GM12864 (cell line): ENCODE results near the gene FXN.
"Not testable (repeated sequence)": the region's sequence is repeated elsewhere in the genome, so short reads cannot be mapped to it uniquely, and the experiment has no call there.

Experiments
- DNase-seq: peaks from one replicate; pipeline ENCODE4 v3.0.0-alpha.2; 2011; ENCODE audit warnings: low read depth
- H3K4me3 ChIP-seq: 2 replicates; pipeline ENCODE4 v1.5.1; 2011; ENCODE audit warnings: mild to moderate bottlenecking, low read depth, low read length, control low read depth
- TF ChIP-seq, protein P1 (sequence below): IDR thresholded peaks from 2 replicates; pipeline ENCODE4 v1.5.1; 2011; ENCODE audit warnings: low read depth, mild to moderate bottlenecking, moderate library complexity, low read length, control low read depth, inconsistent platforms; ENCODE audit errors: missing control alignments

The FXN gene

DNA sequence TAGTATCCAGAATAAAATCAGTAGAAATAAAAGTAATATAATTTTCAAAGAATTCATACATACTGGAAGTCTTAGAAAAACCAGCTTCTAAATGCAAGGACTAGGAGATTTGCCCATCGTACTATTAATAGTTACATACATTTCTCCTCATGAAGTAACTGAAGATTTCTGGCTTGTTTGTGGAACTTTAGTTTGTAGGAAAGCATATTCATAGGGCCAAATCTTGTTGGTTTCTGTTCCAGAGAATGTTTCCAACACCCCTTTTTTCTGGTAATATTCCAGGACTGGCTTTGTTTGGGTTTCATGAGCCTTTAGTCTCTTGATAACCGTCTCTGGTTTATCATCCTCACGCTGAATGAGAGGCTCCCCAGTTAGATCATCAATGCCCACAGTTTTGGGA is 72.2 kb downstream of the FXN start:
- no peak for DNase-seq
- H3K4me3 ChIP-seq = no peak overlapping the region
- TF ChIP-seq, protein P1, sequence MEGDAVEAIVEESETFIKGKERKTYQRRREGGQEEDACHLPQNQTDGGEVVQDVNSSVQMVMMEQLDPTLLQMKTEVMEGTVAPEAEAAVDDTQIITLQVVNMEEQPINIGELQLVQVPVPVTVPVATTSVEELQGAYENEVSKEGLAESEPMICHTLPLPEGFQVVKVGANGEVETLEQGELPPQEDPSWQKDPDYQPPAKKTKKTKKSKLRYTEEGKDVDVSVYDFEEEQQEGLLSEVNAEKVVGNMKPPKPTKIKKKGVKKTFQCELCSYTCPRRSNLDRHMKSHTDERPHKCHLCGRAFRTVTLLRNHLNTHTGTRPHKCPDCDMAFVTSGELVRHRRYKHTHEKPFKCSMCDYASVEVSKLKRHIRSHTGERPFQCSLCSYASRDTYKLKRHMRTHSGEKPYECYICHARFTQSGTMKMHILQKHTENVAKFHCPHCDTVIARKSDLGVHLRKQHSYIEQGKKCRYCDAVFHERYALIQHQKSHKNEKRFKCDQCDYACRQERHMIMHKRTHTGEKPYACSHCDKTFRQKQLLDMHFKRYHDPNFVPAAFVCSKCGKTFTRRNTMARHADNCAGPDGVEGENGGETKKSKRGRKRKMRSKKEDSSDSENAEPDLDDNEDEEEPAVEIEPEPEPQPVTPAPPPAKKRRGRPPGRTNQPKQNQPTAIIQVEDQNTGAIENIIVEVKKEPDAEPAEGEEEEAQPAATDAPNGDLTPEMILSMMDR = no peak

DNA sequence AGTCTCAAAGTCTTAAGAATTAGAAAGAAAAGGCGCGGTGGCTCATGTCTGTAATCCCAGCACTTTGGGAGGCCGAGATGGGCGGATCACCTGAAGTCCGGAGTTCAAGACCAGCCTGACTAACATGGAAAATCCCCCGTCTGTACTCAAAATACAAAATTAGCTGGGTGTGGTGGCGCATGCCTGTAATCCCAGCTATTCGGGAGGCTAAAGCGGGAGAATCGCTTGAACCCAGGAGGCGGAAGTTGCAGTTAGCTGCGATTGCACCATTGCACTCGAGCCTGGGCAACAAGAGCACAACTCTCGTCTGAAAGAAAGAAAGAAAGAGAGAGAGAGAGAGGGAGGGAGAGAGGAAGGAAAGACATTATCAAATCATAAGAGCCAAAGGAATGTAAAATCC is 73.2 kb downstream of the FXN start:
- not testable (repeated sequence) for DNase-seq, H3K4me3 ChIP-seq

DNA sequence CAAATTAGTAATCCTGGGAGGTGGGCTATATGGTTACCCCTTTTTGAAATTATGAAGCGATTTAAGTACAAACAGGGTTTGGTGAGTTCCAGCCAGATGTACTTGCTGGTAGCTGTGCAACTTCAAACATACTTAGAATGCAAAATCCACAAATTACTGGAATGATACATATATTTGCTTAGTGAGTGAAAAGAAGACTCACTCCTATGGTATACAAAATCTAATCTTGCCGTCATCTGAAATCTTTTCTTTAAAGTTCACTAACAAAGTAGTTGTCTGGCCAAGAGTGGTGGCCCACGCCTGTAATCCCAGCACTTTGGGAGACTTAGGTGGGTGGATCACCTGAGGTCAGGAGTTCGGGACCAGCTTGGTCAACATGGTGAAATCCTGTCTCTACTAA is 73.6 kb downstream of the FXN start:
- TF ChIP-seq, protein P1 = no peak
- DNase-seq = no peak
- H3K4me3 ChIP-seq = no peak overlapping the region

DNA sequence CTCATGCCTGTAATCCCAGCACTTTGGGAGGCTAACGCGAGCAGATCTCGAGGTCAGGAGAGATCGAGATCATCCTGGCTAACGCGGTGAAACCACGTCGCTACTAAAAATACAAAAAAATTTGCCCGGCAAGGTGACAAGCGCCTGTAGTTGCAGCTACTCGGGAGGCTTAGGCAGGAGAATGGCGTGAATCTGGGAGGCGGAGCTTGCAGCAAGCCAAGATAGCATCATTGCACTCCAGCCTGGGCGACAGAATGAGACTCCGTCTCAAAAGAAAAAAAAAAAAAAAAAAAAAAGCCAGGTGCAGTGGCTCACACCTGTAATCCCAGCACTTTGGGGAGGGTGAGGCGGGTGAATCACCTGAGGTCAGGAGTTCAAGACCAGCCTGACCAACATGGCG is 77.1 kb downstream of the FXN start:
- DNase-seq, H3K4me3 ChIP-seq: not testable (repeated sequence)

DNA sequence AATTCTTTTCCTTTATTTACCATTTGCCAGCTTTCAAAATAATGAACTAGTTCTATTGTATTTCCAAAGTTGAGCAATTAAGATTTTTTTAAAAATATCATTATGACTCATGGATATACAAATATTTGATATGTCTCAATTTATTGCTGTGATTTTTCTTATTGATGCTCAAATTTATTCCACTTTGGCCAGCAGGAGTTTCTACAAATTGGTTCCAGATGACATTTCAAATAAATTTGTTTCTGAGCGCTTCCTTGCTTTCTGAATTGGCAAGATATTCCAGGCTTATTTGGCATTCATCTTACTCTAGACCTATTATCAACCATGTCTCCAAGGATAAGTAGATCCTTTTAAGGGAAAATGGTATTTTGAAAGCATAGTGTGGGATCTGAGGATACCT is 80.1 kb downstream of the FXN start:
- H3K4me3 ChIP-seq = no peak overlapping the region
- TF ChIP-seq, protein P1 = no peak
- DNase-seq = no peak

DNA sequence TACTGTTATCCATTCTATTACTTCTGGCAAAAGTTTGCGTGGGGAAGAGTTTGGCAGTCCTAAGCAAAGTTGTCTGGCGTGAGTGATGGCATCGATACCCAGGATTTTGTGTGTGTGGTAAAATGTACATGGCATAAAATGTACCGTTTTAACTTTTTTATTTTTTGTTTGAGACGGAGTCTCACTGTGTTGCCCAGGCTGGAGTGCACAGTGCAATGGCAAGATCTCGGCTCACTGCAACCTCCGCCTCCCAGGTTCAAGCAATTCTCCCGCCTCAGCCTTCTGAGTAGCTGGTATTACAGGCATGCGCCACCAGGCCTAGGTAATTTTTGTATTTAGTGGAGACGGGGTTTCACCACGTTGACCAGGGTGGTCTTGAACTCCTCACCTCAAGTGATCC is 83.1 kb downstream of the FXN start:
- H3K4me3 ChIP-seq = no peak overlapping the region
- no peak for DNase-seq
- TF ChIP-seq, protein P1 = no peak

DNA sequence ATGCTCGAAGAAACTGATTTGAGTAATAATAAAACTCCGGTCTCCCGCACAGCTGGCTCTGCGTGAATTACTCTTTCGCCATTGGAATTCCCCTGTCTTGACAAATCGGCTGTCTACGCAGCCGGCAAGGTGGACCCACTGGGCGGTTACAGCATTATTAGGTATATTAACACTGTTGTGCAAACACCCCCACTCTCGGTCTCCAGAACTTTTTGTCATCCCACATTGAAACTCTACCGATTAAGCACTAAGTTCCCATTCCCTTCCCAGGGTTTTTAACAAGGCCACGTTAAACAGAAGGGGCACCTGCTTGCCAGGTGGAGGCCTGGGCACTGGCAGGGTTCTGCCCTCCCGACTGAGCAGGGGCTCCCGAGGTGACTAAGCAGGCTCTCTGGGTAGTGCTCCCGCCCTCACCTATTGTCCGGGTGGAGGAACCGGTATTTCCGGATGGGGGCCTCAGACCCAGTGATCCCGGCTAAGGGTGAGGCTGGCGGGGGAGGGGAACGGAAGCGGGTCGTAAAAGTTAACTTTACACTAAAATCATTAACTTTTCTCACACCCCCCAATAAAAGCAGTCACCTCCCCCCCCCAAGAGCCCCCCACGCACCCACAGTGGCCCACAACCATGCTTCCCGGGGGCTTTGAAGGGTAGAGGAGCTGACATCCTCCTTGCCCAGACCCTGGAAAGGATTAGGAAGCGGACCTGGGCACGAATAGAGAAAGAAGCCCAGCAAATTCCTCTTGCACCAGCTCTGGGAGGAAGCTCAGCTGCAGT is 85.0 kb downstream of the FXN start:
- DNase-seq = no peak
- TF ChIP-seq, protein P1 = no peak
- H3K4me3 ChIP-seq = peak overlapping the region; percentile 72
